GM13977 (cell line): ENCODE measurements around the gene PLAAT4.

Experiments used
- DNase-seq: peaks from one replicate; pipeline ENCODE4 v3.0.0; 2012; ENCODE audit warnings: low spot score
- CTCF ChIP-seq: IDR thresholded peaks from 2 replicates; pipeline ENCODE4 v1.5.1; 2012; ENCODE audit warnings: mild to moderate bottlenecking, control low read depth; ENCODE audit not compliant: insufficient read depth; ENCODE audit errors: extremely low read depth, missing control alignments
- in situ Hi-C: fragments of 300-500 bp; cut with MboI; formaldehyde crosslinking; loops from one replicate; pipeline ENCODE4 v1.12.0; 2022; ENCODE audit warnings: low sequenced_read_pairs, low pct_unique_long_range_greater_than_20kb, mixed read lengths, inconsistent platforms; ENCODE audit not compliant: unreplicated experiment

The PLAAT4 gene

GRCh38 chr11:63510360-63511047 is 26.1 kb upstream of the PLAAT4 start:
- no peak for DNase-seq
- no peak for TF ChIP-seq CTCF
- in situ Hi-C loops: no loop called here

- in situ Hi-C loops: no loop called here
- no peak for DNase-seq
- TF ChIP-seq CTCF: no peak
Measured at GRCh38 chr11:63511048-63511748, 25.4 kb upstream of the PLAAT4 start.

GRCh38 chr11:63512816-63513215 is 23.8 kb upstream of the PLAAT4 start:
- DNase-seq: no peak
- in situ Hi-C loops: no loop called here

GRCh38 chr11:63516109-63516508 is 20.5 kb upstream of the PLAAT4 start:
- no peak for TF ChIP-seq CTCF
- in situ Hi-C loops: no loop called here
- no peak for DNase-seq

More at GRCh38 chr11:63512816-63513215, 23.8 kb upstream of the PLAAT4 start:
- no peak for TF ChIP-seq CTCF

GRCh38 chr11:63517156-63517555 is 19.5 kb upstream of the PLAAT4 start:
- no peak for DNase-seq
- in situ Hi-C loops: no loop called here
- TF ChIP-seq CTCF: no peak

GRCh38 chr11:63518548-63518947 is 18.1 kb upstream of the PLAAT4 start:
- TF ChIP-seq CTCF: no peak
- in situ Hi-C loops: no loop called here
- no peak for DNase-seq
